GM23248 (cell line): ENCODE data around the gene PKP1. TPM values are rescaled to one million over a fixed set of nuclear protein-coding genes. Genes with fewer than 3 reads are reported as not detected.

Experiments
- DNase-seq: peaks from one replicate; pipeline ENCODE4 v3.0.0-alpha.2; 2015
- H2AFZ ChIP-seq: fragments of 200-600 bp; sonication (generic); 2 replicates; pipeline ENCODE4 v1.6.1; 2016; ENCODE audit warnings: antibody characterized with exemption
- H3F3A ChIP-seq: fragments of 200-600 bp; sonication (generic); 2 replicates; pipeline ENCODE4 v1.6.1; 2016; ENCODE audit warnings: mild to moderate bottlenecking, antibody characterized with exemption, mixed run types; ENCODE audit not compliant: insufficient read depth
- H3K27ac ChIP-seq: fragments of 200-600 bp; sonication (generic); 2 replicates; pipeline ENCODE4 v1.5.1; 2016; ENCODE audit warnings: mild to moderate bottlenecking
- H3K27me3 ChIP-seq: fragments of 200-600 bp; sonication (generic); replicated peaks from 2 replicates; pipeline ENCODE4 v1.6.1; 2016; ENCODE audit warnings: mild to moderate bottlenecking; ENCODE audit not compliant: insufficient read depth
- H3K36me3 ChIP-seq: fragments of 200-600 bp; sonication (generic); 2 replicates; pipeline ENCODE4 v1.6.1; 2016; ENCODE audit warnings: low read depth, mild to moderate bottlenecking
- H3K4me1 ChIP-seq: fragments of 200-600 bp; sonication (generic); 2 replicates; pipeline ENCODE4 v1.6.1; 2016; ENCODE audit warnings: mild to moderate bottlenecking; ENCODE audit not compliant: insufficient read depth
- H3K4me2 ChIP-seq: fragments of 200-600 bp; sonication (generic); one replicate; pipeline ENCODE4 v1.6.1; 2016; ENCODE audit warnings: mild to moderate bottlenecking; ENCODE audit not compliant: unreplicated experiment
- H3K4me3 ChIP-seq: fragments of 200-600 bp; sonication (generic); 2 replicates; pipeline ENCODE4 v1.5.1; 2016; ENCODE audit warnings: mild to moderate bottlenecking
- H3K79me2 ChIP-seq: fragments of 200-600 bp; sonication (generic); 2 replicates; pipeline ENCODE4 v1.6.1; 2016; ENCODE audit warnings: mild to moderate bottlenecking; ENCODE audit not compliant: insufficient read depth
- H3K9ac ChIP-seq: fragments of 200-600 bp; sonication (generic); 2 replicates; pipeline ENCODE4 v1.6.1; 2016; ENCODE audit warnings: mild to moderate bottlenecking
- H3K9me2 ChIP-seq: fragments of 200-600 bp; sonication (generic); 2 replicates; pipeline ENCODE4 v1.6.1; 2016; ENCODE audit warnings: mixed run types, mild to moderate bottlenecking, moderate library complexity; ENCODE audit not compliant: insufficient read depth
- H3K9me3 ChIP-seq: fragments of 200-600 bp; sonication (generic); one replicate; pipeline ENCODE4 v1.6.1; 2017; ENCODE audit warnings: low read depth
- H4K20me1 ChIP-seq: fragments of 200-600 bp; sonication (generic); 2 replicates; pipeline ENCODE4 v1.6.0; 2016; ENCODE audit not compliant: insufficient read depth
- EZH2 ChIP-seq: fragments of 200-600 bp; sonication (generic); IDR thresholded peaks from 2 replicates; pipeline ENCODE4 v1.6.1; 2018; ENCODE audit warnings: antibody characterized with exemption, mild to moderate bottlenecking; ENCODE audit not compliant: insufficient read depth, poor library complexity, severe bottlenecking
- EZH2phosphoT487 ChIP-seq: fragments of 200-600 bp; sonication (generic); IDR thresholded peaks from 2 replicates; pipeline ENCODE4 v1.6.1; 2018; ENCODE audit warnings: antibody characterized with exemption, moderate library complexity, mild to moderate bottlenecking, low read depth; ENCODE audit not compliant: insufficient read depth
- WGBS, 2 experiments: methylation state at CpG; one replicate each; pipeline ENCODE4 v1.1.6; 2015 to 2017; ENCODE audit warnings: low lambda C conversion rate in 2 of 2, low coverage in 1 of 2; ENCODE audit errors: missing lambda C conversion rate in 2 of 2; 5-methylcytosine and 5-hydroxymethylcytosine counted together
- in situ Hi-C: fragments of 300-500 bp; cut with MboI; formaldehyde crosslinking; loops from 2 replicates; pipeline ENCODE4 v1.15.0; 2020
- polyA plus RNA-seq: library from polyadenylated mRNA; unstranded; fragments of >200 nt; fragmentation: Nextera tagmentation; extraction: Ambion mirVana; gene quantifications from 2 replicates; pipeline ENCODE4 v1.2.1, GENCODE V29; 2016
- total RNA-seq: library from RNA; depleted of rRNA; stranded (reverse); fragments of >200 nt; shearing (Covaris generic); gene quantifications from 2 replicates; pipeline ENCODE4 v1.2.3, GENCODE V29; 2014

Gene PKP1
- total and polyA plus RNA-seq, 2 experiments from 2014 or later = 0.15 to 0.43 TPM

- H3K4me2 ChIP-seq = no peak overlapping the region
- H4K20me1 ChIP-seq = no peaks in the 10 kb centered on the region
- no peaks in the 10 kb centered on the region for H3K36me3 ChIP-seq
- no peak overlapping the region for H3K27ac ChIP-seq
- in situ Hi-C loops = no loop called here
- no peaks in the 10 kb centered on the region for H3K9me2 ChIP-seq
- no peaks in the 10 kb centered on the region for H3K79me2 ChIP-seq
- peaks cover 54% of the 10 kb centered on the region for H3K27me3 ChIP-seq
- TF ChIP-seq EZH2phosphoT487 (no peak), EZH2 (no peak)
- H3K9ac ChIP-seq = no peak overlapping the region
- no peak for DNase-seq
- no peaks in the 10 kb centered on the region for H3F3A ChIP-seq
- 19 to 24% methylated on average over 7 of the region's 7 CpGs for WGBS, 2 experiments
- H2AFZ ChIP-seq = no peak overlapping the region
- H3K9me3 ChIP-seq = no peaks in the 10 kb centered on the region
- H3K4me1 ChIP-seq = no peaks in the 10 kb centered on the region
- H3K4me3 ChIP-seq = no peak overlapping the region
These were observed 91.1 kb downstream of the PKP1 start for GRCh38 chr1:201374364-201374763.

GRCh38 chr1:201375169-201375568, 91.9 kb downstream of the PKP1 start:
- TF ChIP-seq EZH2 = no peak
- TF ChIP-seq EZH2phosphoT487 = no peak
- H3K9ac ChIP-seq = no peak overlapping the region
- no peak overlapping the region for H3K27ac ChIP-seq

GRCh38 chr1:201376107-201376463, 92.8 kb downstream of the PKP1 start:
- peaks cover 44% of the 10 kb centered on the region for H3K27me3 ChIP-seq
- H2AFZ ChIP-seq = no peak overlapping the region
- 22 to 27% methylated on average over 4 of the region's 4 CpGs for WGBS, 2 experiments
- TF ChIP-seq EZH2phosphoT487 = no peak
- H4K20me1 ChIP-seq = no peaks in the 10 kb centered on the region
- no peaks in the 10 kb centered on the region for H3K9me3 ChIP-seq
- no peak overlapping the region for H3K4me3 ChIP-seq
- in situ Hi-C loops = no loop called here
- no peaks in the 10 kb centered on the region for H3K79me2 ChIP-seq
- no peaks in the 10 kb centered on the region for H3K36me3 ChIP-seq
- H3K9ac ChIP-seq = no peak overlapping the region
- H3K27ac ChIP-seq = no peak overlapping the region
- H3K4me2 ChIP-seq = no peak overlapping the region
- DNase-seq = no peak
- no peaks in the 10 kb centered on the region for H3K4me1 ChIP-seq
- H3K9me2 ChIP-seq = no peaks in the 10 kb centered on the region
- no peaks in the 10 kb centered on the region for H3F3A ChIP-seq

More at GRCh38 chr1:201375169-201375568, 91.9 kb downstream of the PKP1 start:
- in situ Hi-C loops = no loop called here
- Histone ChIP-seq H3K9me2 (no peaks in the 10 kb centered on the region), H3K79me2 (no peaks in the 10 kb centered on the region), H4K20me1 (no peaks in the 10 kb centered on the region), H3K4me3 (no peak overlapping the region), H2AFZ (no peak overlapping the region), H3K4me2 (no peak overlapping the region), H3K9me3 (no peaks in the 10 kb centered on the region), H3K36me3 (no peaks in the 10 kb centered on the region), H3F3A (no peaks in the 10 kb centered on the region), H3K27me3 (peaks cover 53% of the 10 kb centered on the region), H3K4me1 (no peaks in the 10 kb centered on the region)
- peak; percentile 14 for DNase-seq
- WGBS, 2 experiments = 53 to 62% methylated on average over 4 of the region's 4 CpGs

GRCh38 chr1:201376464-201377374, 93.4 kb downstream of the PKP1 start:
- Histone ChIP-seq H3K9me2 (no peaks in the 10 kb centered on the region), H3K9me3 (no peaks in the 10 kb centered on the region), H3K4me2 (no peak overlapping the region), H3K27ac (no peak overlapping the region), H3K9ac (no peak overlapping the region), H3K27me3 (peaks cover 38% of the 10 kb centered on the region), H2AFZ (no peak overlapping the region), H3K79me2 (no peaks in the 10 kb centered on the region), H3K4me1 (no peaks in the 10 kb centered on the region), H3K4me3 (no peak overlapping the region), H3F3A (no peaks in the 10 kb centered on the region), H3K36me3 (no peaks in the 10 kb centered on the region), H4K20me1 (no peaks in the 10 kb centered on the region)
- 59 to 62% methylated on average over 11 of the region's 11 CpGs for WGBS, 2 experiments
- TF ChIP-seq EZH2 (no peak), EZH2phosphoT487 (no peak)
- DNase-seq = peak; percentile 60
- in situ Hi-C loops = no loop called here
